RWPE1 (cell line): ENCODE measurements around the gene HRG.
"Not testable (repeated sequence)": the region's sequence is repeated elsewhere in the genome, so short reads cannot be mapped to it uniquely, and the experiment has no call there.

Source experiments
- CTCF ChIA-PET: fragments of 350-600 bp; sonication (Branson Sonifier 250); formaldehyde crosslinking; extraction: SDS; loops from one replicate; lab custom pipeline; 2021; lab: Yijun Ruan, JAX
- POLR2A ChIA-PET: fragments of 400-600 bp; formaldehyde crosslinking; extraction: SDS; loops from one replicate; lab custom pipeline; 2020; ENCODE audit warnings: antibody characterized with exemption; ENCODE audit not compliant: low non-redundant PET; lab: Yijun Ruan, JAX
- DNase-seq: peaks from one replicate; pipeline ENCODE4 v3.0.0; 2012; ENCODE audit warnings: low spot score
- H3K27ac ChIP-seq: fragments of 450-650 bp; 2 replicates; pipeline ENCODE4 v1.5.1; 2017
- TF ChIP-seq, protein P1 (sequence below): fragments of 450-650 bp; conservative IDR thresholded peaks from 2 replicates; pipeline ENCODE4 v1.5.1; 2017; ENCODE audit warnings: low read depth, mild to moderate bottlenecking

Gene HRG

DNA sequence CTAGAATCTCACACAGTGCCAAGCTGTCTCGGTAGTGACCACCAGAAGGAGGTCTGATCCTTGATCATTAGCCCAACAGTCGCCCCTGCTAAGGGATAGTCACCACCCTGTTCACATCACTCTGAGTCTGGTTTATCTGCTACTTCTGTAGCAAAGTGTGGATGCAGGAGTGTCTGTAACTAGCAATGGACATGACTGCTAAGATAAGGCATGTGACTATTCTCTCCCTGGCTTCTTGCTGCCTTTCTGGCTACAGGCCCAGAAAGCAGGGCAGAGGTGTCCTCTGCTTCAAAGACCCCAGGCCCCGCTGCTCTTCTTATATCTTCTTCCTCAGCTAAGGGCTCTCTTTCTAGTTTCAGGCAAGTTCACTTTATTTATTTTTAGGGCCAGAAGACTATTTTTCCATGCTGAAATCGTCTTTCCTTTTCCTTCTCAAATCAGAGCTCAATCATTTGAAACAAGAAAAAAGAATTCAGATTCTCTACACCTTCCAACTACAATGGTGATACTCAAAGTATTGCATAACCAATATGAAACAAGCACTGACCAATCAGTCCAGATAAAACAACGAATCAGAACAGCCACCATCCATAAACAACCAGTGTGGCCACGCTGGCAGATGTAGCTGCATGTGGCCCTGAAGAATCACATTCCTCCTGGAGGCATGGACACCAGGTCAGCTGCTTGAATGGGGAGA lies 43.3 kb downstream of the HRG start:
- ChIA-PET CTCF (no interaction called here), POLR2A (no interaction called here)
- TF ChIP-seq, protein P1, sequence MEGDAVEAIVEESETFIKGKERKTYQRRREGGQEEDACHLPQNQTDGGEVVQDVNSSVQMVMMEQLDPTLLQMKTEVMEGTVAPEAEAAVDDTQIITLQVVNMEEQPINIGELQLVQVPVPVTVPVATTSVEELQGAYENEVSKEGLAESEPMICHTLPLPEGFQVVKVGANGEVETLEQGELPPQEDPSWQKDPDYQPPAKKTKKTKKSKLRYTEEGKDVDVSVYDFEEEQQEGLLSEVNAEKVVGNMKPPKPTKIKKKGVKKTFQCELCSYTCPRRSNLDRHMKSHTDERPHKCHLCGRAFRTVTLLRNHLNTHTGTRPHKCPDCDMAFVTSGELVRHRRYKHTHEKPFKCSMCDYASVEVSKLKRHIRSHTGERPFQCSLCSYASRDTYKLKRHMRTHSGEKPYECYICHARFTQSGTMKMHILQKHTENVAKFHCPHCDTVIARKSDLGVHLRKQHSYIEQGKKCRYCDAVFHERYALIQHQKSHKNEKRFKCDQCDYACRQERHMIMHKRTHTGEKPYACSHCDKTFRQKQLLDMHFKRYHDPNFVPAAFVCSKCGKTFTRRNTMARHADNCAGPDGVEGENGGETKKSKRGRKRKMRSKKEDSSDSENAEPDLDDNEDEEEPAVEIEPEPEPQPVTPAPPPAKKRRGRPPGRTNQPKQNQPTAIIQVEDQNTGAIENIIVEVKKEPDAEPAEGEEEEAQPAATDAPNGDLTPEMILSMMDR, result no peak
- no peak for DNase-seq
- H3K27ac ChIP-seq, result no peak overlapping the region

GRCh38 chr3:186710694-186711093 lies 44.9 kb downstream of the HRG start:
- CTCF ChIA-PET, POLR2A ChIA-PET, H3K27ac ChIP-seq, DNase-seq: not testable (repeated sequence)

- no peak overlapping the region for H3K27ac ChIP-seq
- TF ChIP-seq, protein P1, result no peak
- ChIA-PET POLR2A (no interaction called here), CTCF (no interaction called here)
- no peak for DNase-seq
Measured at GRCh38 chr3:186713499-186713898, 47.7 kb downstream of the HRG start.

GRCh38 chr3:186717039-186717457 lies 51.2 kb downstream of the HRG start, which contains the start of gene KNG1:
Gene KNG1, plus strand, starts transcription at chr3:186717359. Its CDS starts 184 bp downstream, at chr3:186717543.
- no peak for DNase-seq
- TF ChIP-seq, protein P1, result no peak
- ChIA-PET POLR2A (no interaction called here), CTCF (interaction anchor here (0.6 kb wide), 1 partner anchor 24 kb away, joined by 4 read pairs; no protein-coding TSS in a partner anchor)
- no peak within 1 kb of the TSS for H3K27ac ChIP-seq

DNA sequence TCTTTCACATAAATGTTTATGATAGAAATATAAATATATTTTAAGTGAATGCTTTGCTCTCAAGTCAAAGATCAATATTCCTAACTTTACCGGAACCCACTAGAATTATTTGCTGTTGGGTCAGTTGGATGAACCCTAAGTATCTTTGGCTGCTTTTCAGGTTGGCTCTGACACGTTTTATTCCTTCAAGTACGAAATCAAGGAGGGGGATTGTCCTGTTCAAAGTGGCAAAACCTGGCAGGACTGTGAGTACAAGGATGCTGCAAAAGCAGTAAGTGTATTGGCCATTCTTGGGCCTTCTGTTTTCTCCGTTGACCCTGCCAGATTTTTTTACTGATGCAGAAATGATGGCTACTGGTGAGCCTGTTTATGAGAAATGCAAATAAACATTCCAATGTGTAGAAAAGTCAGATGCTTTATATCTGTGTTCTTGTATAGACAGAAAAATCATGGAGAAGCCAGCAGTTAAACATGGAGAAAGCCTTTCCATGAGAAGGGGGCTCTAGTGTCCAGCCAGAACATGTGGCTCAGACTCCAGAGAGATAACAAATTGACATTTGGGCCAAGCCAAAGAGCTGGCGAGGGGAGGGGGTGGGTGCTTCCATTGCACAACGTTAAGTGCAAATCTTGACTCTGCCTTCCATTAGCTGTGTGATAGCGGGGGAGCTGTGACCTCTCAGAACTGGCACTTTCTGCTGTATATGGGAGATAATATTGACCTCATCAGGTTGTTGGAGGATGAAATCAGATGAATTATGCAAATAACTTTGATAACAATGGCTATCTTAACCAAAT lies 54.3 kb downstream of the HRG start:
- TF ChIP-seq, protein P1, result no peak
- POLR2A ChIA-PET, result interaction anchor here (0.5 kb wide), 1 partner anchor 41 kb away, joined by 3 read pairs; no protein-coding TSS in a partner anchor
- DNase-seq, result no peak
- CTCF ChIA-PET, result no interaction called here
- H3K27ac ChIP-seq, result no peak overlapping the region

DNA sequence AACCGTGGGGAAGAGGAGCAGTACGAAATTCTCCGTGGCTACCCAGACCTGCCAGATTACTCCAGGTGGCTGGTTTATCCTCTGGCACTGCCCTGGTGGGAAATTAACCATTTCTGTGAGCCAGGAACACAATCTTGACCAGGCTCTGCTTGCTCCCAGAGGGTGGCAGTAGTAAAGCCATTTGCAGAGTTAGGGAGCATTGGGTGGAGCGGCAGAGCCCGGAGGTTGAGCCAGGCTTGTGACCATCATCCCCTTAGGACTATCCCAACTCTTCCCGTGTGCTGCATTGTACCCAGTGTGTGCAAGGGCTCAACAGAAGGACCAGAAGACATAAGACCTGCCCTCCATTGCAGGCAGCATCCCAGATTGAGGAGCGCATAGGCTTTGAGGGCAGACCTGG lies 56.6 kb downstream of the HRG start:
- TF ChIP-seq, protein P1, result no peak
- no peak overlapping the region for H3K27ac ChIP-seq
- ChIA-PET CTCF (interaction anchor here (0.6 kb wide), 1 partner anchor 34 kb away, joined by 6 read pairs; no protein-coding TSS in a partner anchor), POLR2A (no interaction called here)
- DNase-seq, result no peak

GRCh38 chr3:186724911-186725310 lies 59.1 kb downstream of the HRG start:
- DNase-seq, result no peak
- ChIA-PET POLR2A (no interaction called here), CTCF (no interaction called here)
- TF ChIP-seq, protein P1, result no peak
- H3K27ac ChIP-seq, result no peak overlapping the region
